HG03520 (cell line): ENCODE data around the gene BAD.
A peak's percentile ranks its signal among the peaks of the same experiment; 100 is the strongest.

Experiments used
- ATAC-seq: cut with Tn5 transposase; IDR thresholded peaks from one replicate; pipeline ENCODE4 v1.9.1; 2021; ENCODE audit warnings: mild to moderate bottlenecking, moderate library complexity; ENCODE audit not compliant: unreplicated experiment

BAD gene

GRCh38 chr11:64281957-64282770 is 2.3 kb downstream of the BAD start:
- ATAC-seq: no peak

- ATAC-seq: no peak
These were observed 5.8 kb downstream of the BAD start for GRCh38 chr11:64278576-64279190.

DNA sequence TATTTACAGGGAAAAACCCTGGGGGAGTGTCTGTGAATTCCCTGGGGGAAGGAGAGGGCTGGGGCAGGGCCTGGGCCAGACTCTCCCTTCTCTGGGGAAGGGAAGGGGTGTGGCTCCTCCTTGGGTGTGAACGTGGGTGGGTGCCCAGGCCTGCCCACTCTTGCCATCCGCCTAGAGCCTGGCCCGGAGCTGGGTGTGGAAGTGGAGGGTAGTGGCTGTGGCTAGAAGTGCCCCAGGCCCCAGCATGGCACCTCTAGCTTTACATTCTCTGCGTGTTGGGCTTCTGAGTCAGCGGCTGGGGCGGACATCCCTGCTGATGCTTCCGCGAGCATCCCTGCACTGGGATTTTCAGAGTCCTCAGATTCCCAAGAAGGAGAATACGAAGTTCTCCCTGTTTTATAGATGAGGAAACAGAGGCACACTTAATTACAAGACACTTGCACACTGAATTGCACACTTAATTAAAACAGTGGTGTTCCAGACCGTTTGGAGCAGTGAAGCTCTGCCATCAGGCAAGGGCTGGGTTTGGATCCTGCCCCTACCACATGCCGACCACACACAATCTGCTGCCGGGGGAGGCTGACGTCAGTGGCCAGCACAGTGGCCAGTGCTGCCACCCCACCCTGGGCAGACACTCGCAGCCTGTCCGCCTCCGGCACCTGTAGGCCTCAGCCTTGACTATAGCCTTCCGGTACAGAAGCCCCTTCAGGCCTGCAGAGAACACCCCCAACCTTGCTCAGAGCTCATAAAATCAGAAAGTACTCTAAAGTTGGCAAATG is 7.6 kb downstream of the BAD start:
- ATAC-seq: no peak

GRCh38 chr11:64275841-64276240 is 8.6 kb downstream of the BAD start:
- ATAC-seq: no peak

GRCh38 chr11:64275031-64275800 is 9.2 kb downstream of the BAD start:
- ATAC-seq: no peak

DNA sequence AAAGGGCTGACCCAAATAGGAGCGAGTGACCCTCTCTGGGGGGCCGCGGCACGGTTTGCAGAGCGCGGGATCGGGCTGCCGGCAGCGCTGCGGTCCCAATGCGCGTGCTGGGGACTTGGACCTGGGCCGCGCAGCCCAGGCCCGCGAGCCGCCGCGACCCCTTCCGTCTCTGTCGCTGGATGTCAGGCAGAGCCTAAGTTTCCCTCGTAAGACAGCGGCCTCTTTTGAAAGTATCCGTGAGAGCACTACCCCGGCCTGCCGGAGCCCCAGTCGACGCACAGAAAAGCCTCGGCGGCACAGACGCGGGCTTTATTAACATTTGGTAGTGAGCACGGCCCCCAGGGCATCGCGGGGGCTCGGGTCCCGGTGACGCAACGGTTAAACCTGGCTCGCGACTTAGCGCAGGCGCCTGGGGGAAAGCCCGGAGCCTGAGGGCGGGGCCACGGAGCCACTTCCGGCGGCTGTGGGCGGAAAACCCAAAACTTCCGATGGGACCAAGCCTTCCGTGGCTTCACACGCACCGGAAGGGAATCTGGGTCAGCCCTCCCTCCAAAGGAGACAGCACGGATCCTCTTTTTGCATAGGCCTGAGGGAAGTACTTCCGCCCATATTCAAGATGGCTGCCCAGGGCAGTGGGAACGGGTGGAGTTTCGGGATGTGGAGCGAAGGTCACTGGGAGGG is 14.8 kb downstream of the BAD start:
- ATAC-seq: peak; percentile 47

GRCh38 chr11:64268893-64269539 is 15.4 kb downstream of the BAD start:
- no peak for ATAC-seq

DNA sequence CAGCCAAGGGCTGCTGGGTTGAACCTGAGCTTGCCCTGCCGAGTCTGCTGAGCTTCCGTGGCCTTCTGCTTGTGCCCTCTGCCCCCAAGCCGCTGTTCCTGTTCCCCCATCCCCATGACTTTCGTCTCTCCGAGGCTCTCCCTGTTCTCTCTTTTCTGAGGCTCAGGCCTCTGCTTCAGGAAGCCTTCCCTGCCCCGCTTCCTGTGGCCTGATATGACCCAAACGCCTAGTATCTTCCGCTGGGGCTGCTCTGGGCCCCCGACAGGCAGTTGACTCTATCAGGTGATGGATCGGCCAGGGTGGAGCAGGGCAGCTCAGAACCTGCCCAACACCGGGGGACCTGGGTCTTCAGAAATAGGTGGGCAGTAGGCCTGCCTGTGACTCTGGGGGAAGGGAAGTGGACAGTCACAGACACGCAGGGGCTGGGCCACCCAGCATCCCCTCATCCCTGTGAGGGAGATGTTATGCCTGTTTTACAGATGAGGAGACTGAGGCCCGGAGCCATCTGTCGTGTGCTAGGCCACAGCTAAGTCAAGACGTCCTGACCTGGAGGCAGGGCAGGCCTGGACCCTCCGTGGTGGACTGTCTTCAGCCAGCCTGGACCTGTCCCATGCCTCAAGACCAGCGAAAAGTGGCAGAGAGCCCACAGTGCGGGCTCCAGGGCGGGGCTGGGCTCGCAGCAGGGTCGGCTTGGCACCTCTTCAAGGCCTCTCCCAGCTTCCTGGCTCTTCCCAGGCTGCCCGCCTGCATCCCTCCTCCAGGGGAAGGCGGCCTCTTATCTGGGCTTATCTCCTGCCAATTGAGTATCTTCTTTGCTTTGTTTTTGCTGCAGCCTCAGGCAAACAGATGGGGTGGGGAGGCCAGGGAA is 16.2 kb downstream of the BAD start:
- ATAC-seq: no peak

DNA sequence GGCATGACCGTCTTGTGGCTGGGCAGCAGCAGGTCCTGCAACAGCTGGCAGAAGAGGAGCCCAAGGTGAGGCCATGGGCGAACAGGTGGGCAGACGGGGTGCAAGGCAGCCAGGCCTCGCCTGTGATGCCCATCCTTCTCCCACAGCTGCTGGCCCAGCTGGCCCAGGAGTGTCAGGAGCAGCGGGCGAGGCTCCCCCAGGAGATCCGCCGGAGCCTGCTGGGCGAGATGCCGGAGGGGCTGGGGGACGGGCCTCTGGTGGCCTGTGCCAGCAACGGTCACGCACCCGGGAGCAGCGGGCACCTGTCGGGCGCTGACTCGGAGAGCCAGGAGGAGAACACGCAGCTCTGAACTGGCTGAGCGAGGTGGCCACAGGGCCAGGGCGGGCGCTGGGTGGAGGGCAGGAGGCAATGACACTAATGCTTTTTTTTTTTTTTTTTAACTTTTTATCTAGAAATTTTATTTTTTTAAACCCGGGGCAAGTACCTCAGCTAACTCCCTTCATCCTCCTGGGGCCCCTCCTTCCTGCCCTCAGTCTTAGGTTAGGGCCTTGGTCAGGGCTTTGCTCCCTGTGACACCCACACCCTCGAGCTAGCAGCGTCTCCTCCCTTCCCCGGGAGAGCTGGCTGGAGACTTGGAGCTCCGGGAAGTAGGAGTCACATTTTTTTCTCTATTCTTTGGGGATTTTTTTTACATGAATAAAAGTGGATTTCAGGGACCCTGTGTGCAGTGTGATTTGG is 17.1 kb downstream of the BAD start:
- ATAC-seq: no peak

DNA sequence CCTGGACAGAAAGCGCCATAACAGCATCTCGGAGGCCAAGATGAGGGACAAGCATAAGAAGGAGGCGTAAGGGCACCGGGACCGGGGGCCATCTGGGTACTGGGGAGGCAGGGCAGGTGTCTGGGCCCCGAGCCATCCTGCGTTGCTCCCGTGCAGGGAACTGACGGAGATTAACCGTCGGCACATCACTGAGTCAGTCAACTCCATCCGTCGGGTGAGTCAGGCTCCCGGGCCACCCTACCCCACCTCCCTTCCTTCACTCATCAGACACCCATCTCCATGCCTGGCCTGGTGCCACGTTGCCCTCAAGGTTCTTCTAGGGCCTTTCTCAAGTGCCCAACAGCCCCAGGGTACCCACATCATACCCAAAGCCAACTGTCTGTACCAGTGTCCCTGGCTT is 18.1 kb downstream of the BAD start:
- ATAC-seq: no peak

DNA sequence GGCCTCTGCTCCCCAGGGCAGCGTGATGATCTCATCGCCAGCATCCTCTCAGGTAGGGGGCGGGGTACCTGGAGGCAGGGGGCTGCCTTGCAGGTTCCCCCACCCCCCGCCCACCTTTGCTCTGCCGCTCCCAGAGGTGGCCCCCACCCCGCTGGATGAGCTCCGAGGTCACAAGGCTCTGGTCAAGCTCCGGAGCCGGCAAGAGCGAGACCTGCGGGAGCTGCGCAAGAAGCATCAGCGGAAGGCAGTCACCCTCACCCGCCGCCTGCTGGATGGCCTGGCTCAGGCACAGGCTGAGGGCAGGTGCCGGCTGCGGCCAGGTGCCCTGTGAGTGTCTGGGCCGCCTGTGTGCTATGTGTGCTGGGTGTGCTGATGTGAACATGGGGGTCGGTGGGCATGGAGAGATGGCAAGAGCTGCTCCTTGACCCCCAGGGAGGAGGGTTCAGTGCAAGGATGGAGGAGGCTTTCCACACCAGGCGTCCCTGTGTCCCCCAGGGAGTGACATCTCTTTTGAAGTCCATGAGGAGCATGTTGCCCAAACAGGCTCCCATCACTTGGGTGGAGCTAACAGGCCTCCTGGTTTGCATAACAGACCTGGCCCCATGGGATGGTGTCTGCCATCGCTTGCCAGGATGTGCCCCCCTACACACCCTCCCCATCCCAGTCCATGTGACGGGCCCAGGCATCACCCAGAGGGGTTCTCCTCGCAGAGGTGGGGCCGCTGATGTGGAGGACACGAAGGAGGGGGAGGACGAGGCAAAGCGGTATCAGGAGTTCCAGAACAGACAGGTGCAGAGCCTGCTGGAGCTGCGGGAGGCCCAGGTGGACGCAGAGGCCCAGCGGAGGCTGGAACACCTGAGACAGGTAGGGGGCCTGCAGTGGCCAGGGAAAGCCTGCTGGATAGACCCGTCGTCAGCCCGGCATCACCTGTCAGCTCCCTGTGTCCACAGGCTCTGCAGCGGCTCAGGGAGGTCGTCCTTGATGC is 19.0 kb downstream of the BAD start:
- no peak for ATAC-seq

- ATAC-seq: no peak
These were observed 20.1 kb downstream of the BAD start for GRCh38 chr11:64264371-64264852.

- no peak for ATAC-seq
These were observed 20.5 kb downstream of the BAD start for GRCh38 chr11:64263947-64264317.

DNA sequence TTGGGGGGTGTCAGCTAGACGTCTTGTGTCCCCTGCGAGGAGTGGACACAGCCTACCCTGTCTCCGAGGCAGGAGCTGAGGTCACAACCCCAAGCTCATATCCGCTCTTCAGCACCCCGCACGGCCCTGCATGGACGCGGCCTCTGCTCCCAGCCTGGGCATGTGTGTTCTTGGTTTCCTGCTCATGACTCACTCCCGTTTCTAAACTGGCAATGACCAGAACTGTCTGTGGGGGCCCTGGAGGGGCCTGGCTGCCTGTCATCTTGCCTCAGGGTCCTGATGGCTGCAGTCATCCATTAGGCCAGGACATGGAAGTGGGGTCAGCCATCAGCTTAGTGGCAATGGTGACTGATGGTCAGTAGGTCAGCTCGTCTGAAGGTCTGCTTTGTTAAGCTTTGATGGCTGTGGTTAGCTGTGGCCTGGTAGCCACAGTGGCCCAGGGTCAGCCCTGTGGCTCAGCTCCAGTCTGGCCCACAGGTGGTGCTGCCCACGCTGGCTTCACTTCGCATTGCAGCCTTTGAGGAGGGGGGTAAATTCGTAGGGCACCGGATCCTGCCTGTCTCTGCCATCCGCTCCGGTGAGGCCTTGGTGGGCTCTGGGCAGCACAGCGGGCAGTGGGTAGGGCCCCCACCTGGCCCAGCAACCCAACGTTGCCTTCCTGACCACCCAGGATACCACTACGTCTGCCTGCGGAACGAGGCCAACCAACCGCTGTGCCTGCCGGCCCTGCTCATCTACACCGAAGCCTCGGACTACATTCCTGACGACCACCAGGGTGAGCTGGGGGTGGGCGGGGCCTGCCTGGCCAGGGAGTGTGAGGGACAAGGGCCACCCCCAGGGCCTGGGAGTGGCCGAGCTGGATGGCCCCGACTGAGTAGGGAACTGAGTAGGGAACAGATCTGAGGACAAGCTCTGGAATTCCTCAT is 21.2 kb downstream of the BAD start:
- no peak for ATAC-seq

- ATAC-seq: no peak
These were observed 22.0 kb downstream of the BAD start for GRCh38 chr11:64262271-64263002.
